GM19324 (cell line): ENCODE results near the gene SHROOM1.
A peak's percentile ranks its signal among the peaks of the same experiment; 100 is the strongest.
"Not testable (repeated sequence)": the region's sequence is repeated elsewhere in the genome, so short reads cannot be mapped to it uniquely, and the experiment has no call there.

Experiments
- ATAC-seq: cut with Tn5 transposase; IDR thresholded peaks from one replicate; pipeline ENCODE4 v1.9.1; 2021; ENCODE audit warnings: mild to moderate bottlenecking, moderate library complexity; ENCODE audit not compliant: unreplicated experiment, low FRiP score

The SHROOM1 gene, protein sequence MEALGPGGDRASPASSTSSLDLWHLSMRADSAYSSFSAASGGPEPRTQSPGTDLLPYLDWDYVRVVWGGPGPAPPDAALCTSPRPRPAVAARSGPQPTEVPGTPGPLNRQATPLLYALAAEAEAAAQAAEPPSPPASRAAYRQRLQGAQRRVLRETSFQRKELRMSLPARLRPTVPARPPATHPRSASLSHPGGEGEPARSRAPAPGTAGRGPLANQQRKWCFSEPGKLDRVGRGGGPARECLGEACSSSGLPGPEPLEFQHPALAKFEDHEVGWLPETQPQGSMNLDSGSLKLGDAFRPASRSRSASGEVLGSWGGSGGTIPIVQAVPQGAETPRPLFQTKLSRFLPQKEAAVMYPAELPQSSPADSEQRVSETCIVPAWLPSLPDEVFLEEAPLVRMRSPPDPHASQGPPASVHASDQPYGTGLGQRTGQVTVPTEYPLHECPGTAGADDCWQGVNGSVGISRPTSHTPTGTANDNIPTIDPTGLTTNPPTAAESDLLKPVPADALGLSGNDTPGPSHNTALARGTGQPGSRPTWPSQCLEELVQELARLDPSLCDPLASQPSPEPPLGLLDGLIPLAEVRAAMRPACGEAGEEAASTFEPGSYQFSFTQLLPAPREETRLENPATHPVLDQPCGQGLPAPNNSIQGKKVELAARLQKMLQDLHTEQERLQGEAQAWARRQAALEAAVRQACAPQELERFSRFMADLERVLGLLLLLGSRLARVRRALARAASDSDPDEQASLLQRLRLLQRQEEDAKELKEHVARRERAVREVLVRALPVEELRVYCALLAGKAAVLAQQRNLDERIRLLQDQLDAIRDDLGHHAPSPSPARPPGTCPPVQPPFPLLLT

GRCh38 chr5:132830436-132831094 is at the start of gene SHROOM1:
Gene SHROOM1, minus strand, starts transcription at chr5:132830647. Its CDS starts 4,507 bp downstream, at chr5:132826140.
- ATAC-seq = peak; percentile 57

DNA sequence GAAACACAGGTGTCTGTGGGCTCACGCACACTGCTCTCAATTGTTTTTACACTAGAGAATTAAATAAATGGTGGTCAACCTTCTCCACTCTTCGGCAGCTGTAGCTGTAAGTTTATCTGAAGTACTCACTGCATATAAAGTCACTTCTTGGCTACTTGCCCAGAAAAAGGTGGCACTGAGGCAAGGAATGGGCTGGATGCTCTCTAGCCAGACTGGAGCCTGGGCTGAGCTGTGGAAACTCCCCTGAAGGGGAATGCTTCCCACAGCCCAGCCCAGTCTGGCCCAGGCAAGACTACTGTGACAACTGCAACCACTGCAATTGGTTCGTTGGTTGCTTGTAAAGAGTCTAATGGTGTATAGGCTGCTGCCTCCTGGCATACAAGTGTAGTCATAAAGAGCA is 47.5 kb upstream of the SHROOM1 start:
- ATAC-seq = no peak

DNA sequence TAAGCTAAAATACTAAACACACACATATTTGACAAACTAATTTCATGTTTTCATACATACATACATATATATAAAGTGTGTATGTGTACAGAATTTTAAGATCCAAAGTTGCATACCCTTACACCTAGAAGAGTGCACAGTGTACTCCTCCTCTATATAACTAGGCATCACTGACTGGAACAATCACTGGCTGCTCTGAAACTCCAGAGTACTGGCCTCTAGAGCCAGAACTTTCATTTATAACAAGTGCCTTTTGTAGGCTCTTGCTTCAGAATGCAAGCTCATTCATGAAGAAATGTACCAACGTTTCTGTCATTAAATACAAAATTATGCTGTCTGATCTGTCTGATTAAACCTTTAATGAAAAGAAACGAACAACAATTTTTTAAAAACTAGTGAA is 47.0 kb upstream of the SHROOM1 start:
- ATAC-seq = no peak

- no peak for ATAC-seq
These were observed 45.7 kb upstream of the SHROOM1 start for GRCh38 chr5:132876020-132876759.

- no peak for ATAC-seq
These were observed 43.5 kb upstream of the SHROOM1 start for GRCh38 chr5:132873930-132874271.

GRCh38 chr5:132873119-132873929 is 42.9 kb upstream of the SHROOM1 start, which contains the start of gene LEAP2:
Gene LEAP2, plus strand, starts transcription at chr5:132873668. Its CDS starts 27 bp downstream, at chr5:132873695.
- ATAC-seq = no peak

DNA sequence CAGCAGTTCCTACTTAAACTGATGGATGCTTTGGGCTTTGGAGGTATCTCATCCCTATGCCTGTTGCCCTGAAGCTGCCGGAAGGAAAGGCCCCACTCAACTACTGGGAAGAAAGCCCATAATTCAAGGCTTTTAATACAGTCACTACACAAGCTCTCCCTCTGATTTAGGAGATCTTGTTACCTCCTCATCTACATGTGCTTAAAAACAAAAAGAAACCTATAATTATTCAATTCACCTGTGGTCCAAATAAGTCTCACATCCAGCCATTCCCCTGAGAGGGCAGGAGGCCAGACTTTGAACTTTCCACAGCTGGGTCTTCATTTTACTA is 42.3 kb upstream of the SHROOM1 start:
- no peak for ATAC-seq

GRCh38 chr5:132871459-132872284 is 41.2 kb upstream of the SHROOM1 start:
- no peak for ATAC-seq

- no peak for ATAC-seq
These were observed 40.4 kb upstream of the SHROOM1 start for GRCh38 chr5:132870801-132871200.

- ATAC-seq = no peak
These were observed 38.3 kb upstream of the SHROOM1 start for GRCh38 chr5:132868754-132869153.

GRCh38 chr5:132867046-132867451 is 36.6 kb upstream of the SHROOM1 start:
- no peak for ATAC-seq

GRCh38 chr5:132866342-132867045 is 36.0 kb upstream of the SHROOM1 start, which contains the start of the genes GDF9 and UQCRQ:
Gene GDF9, minus strand, starts transcription at chr5:132866469. Its CDS starts 1,936 bp downstream, at chr5:132864533.
Gene UQCRQ, plus strand, starts transcription at chr5:132866642. Its CDS starts 240 bp downstream, at chr5:132866882.
- ATAC-seq = peak; percentile 99

GRCh38 chr5:132865668-132866341 is 35.4 kb upstream of the SHROOM1 start:
- ATAC-seq = peak; percentile 27

DNA sequence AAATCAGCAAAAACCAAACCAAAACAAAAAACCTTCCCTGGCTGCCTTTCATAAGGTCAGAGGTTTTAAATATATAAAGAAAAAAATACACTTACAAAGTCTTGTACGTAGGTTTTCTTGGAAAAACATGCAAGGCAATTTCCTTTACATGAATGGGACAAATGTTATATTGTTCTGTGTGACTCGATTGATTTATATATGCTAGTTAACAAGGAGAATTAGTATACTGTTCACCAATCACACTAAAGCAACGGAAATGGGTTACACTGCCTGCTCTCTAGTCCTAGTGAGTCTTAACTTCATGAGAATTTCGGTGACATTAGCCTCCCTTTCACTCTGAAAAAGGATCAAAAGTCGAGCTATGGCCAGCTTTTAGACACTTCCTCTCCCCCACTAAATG is 30.3 kb upstream of the SHROOM1 start:
- no peak for ATAC-seq

DNA sequence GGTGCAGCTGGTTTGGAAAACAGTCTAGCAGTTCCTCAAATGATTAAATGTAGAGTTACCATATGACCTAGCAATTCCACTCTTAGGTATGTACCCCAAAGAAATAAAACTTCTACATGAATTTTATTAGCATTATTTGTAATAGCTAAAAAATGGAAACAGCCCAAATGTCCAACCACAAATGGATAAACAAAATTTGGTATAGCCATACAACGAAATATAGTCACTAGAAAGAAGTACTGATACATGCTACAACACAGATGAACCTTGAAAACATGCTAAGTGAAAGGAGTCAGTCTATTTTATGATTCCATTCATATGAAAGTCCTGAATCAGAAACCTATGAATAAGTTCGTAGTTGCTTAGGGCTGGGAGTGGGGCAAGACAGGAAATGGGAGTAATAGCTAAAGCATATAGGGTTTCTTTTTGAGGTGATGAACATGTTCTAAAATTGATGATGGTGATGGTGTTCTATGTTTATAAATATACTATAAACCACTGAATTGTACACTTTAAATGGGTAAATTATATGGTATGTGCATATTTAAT is 29.5 kb upstream of the SHROOM1 start:
- no peak for ATAC-seq

DNA sequence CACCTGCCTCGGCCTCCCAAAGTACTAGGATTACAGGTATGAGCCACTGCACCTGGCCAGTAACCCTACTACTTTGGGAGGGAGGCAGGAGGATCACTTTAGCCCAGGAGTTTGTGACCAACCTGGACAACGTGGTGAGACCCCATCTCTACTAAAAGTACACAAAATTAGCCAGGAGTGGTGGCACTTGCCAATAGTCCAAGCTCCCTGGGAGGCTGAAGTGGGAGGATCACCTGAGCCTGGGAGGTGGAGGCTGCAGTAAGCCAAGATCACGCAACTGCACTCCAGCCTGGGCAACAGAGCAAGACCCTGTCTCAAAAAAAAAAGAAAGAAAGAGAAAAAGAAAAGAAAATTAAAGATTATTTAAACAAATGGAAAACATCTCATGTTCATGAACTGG is 25.6 kb upstream of the SHROOM1 start:
- ATAC-seq = no peak

GRCh38 chr5:132854992-132855391 is 24.5 kb upstream of the SHROOM1 start:
- not testable (repeated sequence) for ATAC-seq
